Anterior cingulate cortex (tissue), 58 donors: ENCODE results near the gene PDGFB.
"Not testable (repeated sequence)": the region's sequence is repeated elsewhere in the genome, so short reads cannot be mapped to it uniquely, and the experiment has no call there.

Source experiments
- DNase-seq, 58 donors: peaks; one replicate each; lab custom pipeline; 2025; lab: John Stamatoyannopoulos, UW

The PDGFB gene

DNA sequence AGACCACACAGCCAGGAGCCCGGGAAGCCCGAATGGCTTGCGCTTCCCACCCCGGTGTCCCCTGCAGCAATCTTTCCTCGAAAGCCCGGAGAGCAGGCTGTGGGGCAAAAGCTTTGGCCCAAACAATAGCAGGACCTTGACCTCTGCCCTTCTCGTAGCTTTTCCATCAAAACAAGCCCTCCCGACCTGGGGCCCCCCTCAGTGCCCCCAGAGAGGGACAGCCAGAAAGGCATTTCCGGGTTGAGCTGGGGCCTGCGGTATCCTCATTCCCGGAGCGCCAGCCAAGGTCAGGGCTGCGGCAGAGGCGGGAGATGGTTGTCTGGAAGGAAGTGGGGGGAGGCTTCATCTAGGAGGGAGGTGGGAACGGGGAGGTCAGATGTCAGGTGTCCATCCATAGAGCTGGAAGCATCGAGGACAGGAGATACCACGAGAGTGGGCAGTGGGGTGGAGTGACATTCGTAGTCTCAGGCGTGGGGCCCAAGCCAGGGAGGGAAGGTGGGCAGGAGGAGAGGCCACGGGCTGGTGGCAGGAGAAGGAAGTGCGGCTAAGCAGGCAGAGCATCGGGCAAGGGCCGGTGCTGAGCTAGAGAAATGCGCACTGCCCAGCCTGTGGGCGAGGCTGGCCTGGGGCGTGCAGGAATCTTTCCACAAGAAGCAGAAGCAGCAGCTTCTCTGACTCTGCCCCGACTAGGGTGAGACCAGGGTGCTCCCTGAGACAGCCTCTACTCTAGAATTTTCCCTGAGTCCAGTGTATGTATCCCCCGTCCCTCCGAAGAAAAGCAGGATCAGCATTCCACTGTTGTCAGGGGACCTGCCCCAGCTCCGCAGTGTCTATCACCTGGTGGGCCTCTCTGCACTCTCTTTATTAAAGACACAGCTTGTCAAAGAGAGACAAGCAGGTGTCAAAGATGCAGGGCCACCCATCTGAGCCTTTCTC, 14.3 kb downstream of the PDGFB start:
- no peak for DNase-seq

DNA sequence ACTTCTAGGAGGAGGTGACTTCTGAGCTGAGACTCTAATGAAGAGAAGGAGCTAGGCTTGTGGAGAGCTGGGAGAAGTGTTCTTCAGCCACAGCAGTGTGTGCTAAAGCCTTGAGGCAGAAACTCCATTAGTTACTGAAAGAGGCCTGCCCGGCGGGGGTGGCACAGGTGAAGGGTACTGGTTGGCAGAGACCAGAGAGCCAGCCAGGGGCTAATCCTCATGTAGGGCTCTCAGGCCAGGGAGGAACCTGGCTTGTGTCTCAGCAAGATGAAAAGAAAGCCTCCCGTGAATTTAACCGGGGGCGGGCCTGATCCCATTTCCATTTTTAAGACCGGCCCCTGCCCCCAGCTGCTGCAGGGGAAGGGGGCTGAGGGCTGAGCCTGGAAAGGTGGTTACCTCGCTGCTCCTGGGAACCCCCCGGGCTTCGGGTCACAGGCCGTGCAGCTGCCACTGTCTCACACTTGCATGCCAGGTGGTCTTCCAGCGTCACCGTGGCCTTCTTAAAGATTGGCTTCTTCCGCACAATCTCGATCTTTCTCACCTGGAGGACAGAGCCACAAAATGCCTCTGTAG, 15.0 kb downstream of the PDGFB start:
- no peak for DNase-seq

DNA sequence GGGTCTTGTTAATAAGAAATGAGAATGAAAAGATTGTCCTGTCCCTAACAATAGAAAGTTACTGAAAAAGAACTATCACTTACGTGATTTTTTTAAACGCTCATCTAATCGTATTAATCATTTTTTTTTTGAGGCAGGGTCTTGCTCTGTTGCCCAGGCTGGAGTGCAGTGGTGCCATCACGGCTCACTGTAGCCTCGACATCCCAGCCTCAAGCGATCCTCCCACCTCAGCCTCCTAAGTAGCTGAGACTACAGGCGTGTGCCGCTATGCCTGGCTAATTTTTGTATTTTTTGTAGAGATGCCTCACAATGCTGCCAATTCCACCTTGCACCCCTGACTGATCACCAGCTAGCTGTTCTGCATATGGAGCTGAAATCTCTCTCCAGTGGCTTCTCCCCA, 15.7 kb downstream of the PDGFB start:
- no peak for DNase-seq

DNA sequence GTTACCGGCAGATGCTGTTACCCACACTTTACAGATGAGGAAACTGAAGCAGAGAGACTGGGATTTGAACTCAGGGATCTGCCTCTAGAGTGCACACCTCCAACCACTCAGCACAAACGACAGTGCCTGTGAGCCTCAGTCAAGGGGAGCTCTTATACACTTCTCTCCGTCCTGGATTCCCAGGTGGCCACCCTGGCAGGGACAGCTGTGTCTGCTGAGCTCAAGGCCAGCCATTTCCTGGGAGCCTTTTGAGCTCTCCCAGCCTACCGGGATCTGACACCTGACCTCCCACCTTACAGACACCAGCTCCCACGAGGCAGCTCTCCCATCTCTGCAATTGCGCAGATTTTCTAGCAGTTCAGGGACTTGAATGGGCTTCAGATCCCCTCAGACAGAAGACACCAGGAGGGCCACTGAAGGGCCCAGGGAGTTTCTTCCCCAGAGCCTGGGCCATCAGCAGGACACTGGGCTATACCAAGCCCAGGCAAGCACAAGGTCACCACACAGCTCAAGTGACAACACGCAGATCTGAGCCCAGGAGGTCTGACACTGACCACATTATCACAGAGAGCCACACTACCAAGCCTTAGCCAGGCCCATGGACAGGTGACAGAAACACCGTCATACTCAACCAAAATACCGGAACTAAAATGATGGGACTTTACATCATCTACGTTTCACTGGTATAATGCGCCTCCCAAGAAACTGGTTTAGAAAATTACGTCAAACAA, 17.1 kb downstream of the PDGFB start:
- DNase-seq: no peak

DNA sequence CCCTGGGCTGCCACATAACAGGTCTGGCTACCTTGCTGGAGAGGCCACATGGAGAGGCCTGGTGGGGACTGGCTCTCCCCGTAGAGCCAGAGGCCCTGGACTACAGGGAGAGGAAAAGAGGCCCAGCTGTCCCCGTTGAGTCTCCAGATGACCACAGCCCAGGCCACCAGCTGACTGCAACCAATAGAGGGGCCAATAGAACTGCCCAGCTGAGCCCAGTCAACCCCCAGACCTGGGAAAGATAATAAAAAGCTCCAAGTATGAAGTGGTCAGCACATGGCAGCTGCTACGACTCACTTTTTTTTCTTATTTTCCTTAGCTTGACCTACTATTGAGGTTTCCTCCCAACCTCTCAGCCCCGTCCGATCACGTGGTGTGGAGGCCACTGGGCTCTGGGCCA, 18.4 kb downstream of the PDGFB start:
- DNase-seq: no peak

DNA sequence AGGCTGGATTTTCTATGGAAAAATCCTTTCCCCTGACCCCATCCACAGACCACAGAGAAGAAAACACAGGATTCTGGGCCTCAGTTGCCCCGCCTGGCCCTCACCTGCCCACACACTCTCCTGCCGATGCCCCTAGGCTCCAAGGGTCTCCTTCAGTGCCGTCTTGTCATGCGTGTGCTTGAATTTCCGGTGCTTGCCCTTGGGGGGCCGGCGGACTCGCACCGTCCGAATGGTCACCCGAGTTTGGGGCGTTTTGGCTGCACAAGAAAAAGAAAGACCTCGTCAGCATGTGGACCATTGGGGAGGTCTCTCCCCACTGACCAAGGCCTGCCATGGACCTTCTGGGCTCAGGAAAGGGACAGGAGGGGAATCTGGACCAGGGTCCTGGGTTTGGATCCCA, 19.2 kb downstream of the PDGFB start:
- no peak for DNase-seq

DNA sequence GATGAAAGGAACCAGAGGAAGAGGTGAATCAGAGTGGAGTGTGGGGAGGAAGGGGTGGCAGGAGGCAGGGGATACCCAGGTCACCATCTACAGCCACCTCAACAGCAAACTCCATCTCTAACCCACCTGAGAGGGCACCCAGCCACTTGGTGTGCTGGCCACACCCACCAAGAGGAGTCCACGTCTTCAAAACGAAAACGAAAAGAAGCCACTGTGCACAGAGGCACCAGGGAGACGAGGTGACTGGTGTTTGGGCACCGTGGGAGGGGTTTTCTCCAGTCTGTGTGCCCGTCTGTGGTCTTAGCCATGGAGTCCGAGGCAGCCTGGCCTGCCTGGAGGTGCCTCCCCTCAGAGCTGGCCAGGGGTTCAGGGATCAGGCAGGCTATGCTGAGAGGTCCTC, 20.2 kb downstream of the PDGFB start:
- DNase-seq: no peak

DNA sequence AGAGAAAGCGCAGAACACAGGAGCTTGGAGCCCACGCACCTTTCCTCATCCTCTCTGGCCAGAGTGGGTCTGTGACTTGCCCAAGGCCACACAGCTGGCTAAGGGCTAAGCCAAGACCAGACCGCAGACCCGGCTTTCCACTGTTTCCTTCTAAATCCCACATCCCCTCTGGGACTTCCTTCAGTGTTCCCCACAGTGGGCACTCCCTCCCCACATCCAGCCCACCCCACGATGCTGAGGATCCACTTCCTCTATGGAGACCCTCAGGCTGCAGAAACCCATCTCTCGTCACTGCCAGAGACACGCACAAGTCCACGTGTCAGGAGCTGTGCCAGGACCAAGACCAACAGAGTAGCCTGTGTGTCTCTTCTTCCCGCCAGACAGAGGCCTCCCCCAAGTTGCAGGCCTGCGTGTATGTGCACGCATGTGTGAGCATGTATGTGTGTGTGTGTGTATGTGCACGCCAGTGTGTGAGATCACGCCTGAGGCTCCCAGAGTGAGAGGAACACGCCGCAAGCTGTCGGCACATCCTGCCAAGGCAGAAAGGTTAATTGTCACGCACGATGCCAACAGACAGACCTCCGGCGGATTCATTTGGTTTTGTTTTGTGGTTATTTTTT, 21.6 kb downstream of the PDGFB start:
- no peak for DNase-seq

DNA sequence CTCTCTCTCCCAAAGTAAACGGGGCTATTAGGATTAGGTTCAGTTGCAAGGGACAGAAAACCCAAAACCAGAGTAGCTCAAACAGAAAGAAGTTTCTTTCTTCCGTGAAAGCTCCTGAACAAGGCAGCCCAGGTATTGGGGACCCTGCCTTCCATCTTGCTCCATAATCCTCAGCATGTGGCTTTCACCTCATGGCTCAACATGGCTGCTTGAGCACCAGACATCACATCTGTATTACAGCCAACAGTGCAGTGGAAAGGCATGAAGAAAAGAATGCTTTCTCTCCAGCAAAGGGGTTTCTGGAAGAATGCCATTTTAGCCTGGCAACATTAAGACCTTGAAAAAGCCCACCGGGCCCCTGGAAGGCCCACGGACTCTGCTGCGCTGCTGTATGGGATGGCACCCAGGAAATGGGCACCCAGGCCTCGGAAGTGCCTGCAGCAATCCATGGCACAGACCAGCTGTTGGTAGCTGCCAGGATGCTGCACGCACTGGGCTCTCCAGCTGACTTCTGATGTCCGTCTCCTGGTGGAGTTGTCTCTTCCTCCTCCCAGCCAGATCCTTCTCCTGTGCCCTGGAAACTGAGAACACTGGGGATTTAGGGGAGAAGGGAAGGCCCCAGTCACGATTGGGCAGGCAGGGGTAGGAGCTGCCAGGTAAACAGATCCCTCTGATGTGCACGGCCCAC, 22.6 kb downstream of the PDGFB start:
- no peak for DNase-seq

DNA sequence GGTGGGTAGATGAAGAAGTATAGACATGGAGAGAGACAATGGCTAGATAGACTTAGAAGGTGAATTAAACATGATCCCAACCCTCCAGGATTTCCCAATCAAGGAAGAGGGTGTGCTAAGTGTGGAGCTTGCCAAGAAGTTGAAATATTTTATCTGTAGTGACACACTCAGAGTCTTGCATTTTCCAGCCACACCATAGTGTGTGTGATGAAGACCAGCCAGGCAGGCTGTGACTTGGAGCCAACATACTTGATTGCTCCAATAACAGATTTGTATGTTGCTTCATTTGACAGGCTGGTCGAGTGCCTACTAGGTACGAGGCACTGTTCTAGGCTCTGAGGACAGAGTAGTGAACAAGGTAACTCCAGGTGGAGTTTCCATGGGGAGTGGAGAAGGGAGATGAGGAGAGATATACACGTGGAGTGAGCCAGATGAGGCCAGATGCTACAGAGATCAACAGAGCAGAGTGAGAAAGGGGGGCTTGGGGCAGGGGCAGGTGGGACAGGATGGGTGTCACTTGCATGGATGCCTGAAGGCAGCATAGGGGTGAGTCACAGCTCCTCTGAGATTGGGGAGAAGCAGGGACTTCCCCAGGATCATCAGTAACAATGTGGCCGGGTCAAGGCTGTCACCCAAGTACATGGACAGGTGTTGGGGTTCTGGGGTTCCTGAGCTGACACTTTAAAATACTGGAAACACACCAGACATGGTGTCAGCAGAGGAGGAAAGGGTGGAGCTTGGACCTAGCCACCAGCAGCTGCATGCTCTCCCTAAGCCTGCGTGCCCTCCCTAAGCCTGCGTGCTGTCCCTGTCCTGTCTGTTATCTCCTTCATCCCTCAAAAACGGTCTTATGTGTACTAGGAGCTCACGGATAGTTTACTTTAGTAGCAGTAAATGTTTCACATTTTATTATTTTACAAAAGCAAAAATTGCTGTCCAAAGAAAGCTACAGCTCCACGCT, 23.6 kb downstream of the PDGFB start:
- DNase-seq: no peak

DNA sequence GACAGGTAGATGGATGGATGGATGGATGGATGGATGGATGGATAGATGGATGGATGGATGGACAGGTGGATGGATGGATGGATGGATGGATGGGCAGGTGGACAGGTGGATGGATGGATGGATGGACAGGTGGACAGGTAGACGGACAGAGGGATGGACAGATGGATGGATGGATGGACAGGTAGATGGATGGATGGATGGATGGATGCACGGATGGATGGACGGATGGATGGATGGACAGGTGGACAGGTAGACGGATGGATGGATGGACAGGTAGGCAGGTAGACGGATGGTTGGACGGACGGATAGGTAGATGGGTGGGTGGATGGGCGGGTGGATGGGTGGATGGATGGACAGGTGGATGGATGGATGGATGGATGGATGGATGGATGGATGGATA, 24.3 kb downstream of the PDGFB start:
- no peak for DNase-seq

DNA sequence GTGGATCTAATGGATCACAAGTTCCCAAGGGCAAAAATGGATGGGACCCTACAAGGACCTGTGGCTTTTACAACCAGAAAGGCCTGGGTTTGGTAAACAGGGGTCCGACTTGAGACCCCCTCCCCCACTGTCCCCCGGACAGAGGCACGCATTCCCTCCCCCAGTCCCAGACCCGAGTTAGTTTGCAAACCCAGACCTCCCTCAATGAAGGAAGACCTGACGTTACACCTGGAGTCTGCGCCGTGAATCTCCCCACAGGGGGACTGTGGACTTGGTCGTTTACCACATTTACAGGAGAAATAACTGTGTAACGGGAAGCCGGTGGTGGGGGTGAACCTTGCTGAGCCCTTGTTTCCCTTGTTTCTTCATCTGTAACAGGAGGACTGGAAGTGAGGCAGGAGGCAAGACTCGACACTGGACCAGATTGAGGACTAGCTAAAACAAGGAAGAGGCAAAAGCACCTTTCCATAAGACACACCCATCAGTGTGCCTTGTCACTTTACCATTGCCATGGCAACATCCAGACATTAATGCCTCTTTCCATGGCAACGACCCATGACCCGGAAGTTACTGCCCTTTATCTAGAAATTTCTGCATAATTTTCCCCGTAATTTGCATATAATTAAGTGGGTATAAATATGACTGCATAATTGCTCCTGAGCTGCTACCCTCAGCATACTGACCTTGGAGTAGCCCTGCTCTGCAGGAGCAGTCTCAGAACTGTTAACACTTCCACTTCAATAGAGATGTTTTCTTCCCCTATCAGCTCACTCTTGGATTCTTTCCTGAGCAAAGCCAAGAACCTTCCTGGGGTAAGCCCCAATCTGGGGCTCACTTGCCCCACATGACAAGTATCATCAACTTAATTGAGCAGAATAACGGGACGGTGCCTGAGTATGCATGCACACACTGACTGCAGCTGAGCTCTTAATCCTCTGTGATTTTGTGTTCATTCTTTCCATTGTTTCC, 25.4 kb downstream of the PDGFB start:
- no peak for DNase-seq

DNA sequence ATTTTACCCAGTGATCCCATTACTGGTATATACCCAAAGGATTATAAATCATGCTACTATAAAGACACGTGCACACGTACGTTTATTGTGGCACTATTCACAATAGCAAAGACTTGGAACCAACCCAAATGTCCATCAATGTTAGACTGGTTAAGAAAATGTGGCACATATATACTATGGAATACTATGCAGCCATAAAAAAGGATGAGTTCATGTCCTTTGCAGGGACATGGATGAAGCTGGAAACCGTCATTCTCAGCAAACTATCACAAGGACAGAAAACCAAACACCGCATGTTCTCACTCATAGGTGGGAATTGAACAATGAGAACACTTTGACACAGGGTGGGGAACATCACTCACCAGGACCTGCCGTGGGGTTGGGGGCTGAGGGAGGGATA, 26.4 kb downstream of the PDGFB start:
- DNase-seq: not testable (repeated sequence)

DNA sequence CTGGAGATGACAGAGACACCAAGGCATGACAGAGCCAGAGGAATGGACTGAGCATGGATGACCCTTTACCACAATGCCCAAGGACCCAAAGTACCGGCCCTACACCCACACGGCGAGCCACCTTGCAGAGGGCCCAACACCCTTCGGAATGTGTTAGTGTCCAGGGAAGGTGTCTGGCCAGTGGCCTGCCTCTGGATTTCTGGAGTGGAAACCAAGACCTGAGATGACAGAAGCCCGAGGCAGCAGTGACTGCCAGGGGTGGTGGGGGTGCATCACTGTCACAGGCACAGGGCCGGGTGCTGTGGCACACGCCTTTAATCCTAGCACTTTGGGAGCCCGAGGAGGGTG, 28.7 kb downstream of the PDGFB start:
- no peak for DNase-seq

DNA sequence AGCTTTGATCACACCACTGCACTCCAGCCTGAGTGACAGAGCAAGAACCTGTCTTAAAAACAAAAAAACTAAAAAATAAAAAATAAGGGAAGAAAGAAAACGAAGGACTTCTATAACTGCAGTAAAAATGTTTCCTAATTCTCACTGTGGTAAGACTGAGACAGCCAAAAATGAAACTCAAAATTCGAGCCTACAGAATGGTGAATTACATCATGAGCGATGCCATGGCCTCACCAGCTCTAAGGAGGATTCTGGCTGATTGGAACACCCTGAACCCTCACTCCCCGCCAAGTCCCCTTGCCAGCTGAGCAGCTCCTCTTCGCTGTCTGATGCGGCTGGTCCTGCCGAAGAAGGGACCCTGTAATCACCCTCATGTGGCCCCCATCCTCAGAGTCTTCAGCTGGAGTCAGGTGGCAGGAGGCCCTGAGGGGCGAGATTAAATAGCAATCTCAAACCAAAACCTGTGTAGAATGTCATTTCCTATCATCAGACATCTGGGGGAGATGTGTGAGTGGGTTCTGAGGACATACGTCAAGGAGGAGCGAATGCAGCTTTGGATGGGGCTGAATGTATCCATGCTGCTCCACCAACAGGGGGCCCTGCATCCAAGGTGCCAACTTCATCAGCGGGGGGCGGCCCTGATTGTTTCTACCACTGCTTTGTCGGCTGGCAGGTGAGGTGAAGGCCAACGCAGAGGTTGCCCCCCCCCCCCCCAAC, 29.2 kb downstream of the PDGFB start:
- DNase-seq: no peak

DNA sequence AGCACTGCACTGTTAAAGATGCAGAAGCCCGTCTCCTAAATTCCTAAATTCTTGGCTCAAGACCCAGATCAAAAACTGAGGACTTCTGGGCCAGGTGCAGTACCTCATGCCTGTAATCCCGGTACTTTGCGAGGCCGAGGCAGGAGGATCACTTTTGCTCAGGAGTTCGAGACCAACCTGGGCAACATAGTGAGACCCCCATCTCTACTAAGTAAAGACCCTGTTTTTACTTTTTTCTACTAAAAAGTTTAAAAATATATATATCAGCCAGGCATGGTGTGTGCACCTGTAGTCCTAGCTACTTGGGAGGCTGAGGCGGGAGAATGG, 29.7 kb downstream of the PDGFB start:
- no peak for DNase-seq

DNA sequence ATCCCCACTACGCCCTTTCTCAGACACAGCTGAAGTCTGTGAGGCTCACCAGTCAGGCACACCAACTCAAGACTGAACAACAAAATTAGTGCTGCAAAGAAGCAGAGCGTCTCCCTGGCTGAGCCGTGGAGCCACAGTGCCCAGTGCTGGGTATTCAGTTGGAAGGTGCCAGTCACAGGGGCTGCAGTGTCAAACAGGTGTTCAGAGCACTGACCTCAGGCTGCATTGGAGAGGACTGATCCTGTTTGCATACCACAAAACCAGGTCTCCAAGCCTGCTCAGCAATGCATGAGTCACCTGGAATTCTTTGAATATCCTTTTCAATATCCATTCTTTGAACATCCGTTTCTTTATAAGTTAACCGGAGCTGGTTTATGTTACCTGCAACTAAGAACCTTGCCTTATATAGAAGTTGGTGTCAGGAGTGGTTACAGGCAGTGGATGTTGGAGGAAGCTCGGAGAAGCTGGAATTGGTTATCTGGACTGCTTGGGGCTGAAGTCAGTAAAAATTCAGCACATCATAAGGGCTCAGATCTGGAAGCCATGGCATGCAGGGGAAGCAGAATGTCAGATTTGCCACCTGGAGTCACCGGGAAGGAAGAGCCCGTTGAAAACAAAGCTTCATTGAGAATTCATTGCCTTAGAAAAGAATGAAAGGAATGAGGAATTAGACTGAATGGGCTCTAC, 30.3 kb downstream of the PDGFB start:
- DNase-seq: no peak
